Adipose tissue (tissue), 3 donors: Measurements from ENCODE around the gene PRKAB2. TPM values are rescaled to one million over a fixed set of nuclear protein-coding genes. Genes with fewer than 3 reads are reported as not detected.
"Not testable (repeated sequence)": the region's sequence is repeated elsewhere in the genome, so short reads cannot be mapped to it uniquely, and the experiment has no call there.

Experiments
- H3K27ac ChIP-seq: one replicate; pipeline ENCODE4 v1.5.1; 2013; ENCODE audit warnings: low read depth, low read length
- WGBS, 3 donors: extraction: QIAGEN DNeasy Blood & Tissue Kit; methylation state at CpG; one replicate each; pipeline ENCODE4 v1.1.7; 2013; 5-methylcytosine and 5-hydroxymethylcytosine counted together
- polyA plus RNA-seq, 3 donors: library from polyadenylated mRNA; stranded (reverse); fragments of 200-250 nt; gene quantifications; one replicate each; pipeline ENCODE4 v1.2.3, GENCODE V29; 2013
- donor health status: healthy with polysubstance abuse.
- donor health status: Bipolar disorder and iron deficiency.
- donor health status: healthy.

Gene PRKAB2
- polyA plus RNA-seq, 3 donors: 5.5 to 12.1 (median 6.7) TPM

- WGBS, 3 donors: 93 to 98% (median 95%) methylated on average over 2 of the region's 2 CpGs
- no peak overlapping the region for H3K27ac ChIP-seq
Observed at GRCh38 chr1:147189514-147189913, 17.2 kb upstream of the PRKAB2 start.

GRCh38 chr1:147185432-147185831 lies 13.2 kb upstream of the PRKAB2 start:
- WGBS, 3 donors: 35 to 92% (median 89%) methylated on average over 2 of the region's 2 CpGs

GRCh38 chr1:147177611-147178380 lies 5.5 kb upstream of the PRKAB2 start:
- H3K27ac ChIP-seq: no peak overlapping the region
- 31 to 65% (median 41%) methylated on average over 36 of the region's 36 CpGs for WGBS, 3 donors

More at GRCh38 chr1:147185432-147185831, 13.2 kb upstream of the PRKAB2 start:
- H3K27ac ChIP-seq: no peak overlapping the region

GRCh38 chr1:147171399-147172167 lies 687 bp downstream of the PRKAB2 start:
- 0 to 2% (median 1%) methylated on average over 30 to 32 of the region's 32 CpGs for WGBS, 3 donors
- no peak overlapping the region for H3K27ac ChIP-seq

GRCh38 chr1:147169840-147170674 lies 2.2 kb downstream of the PRKAB2 start:
- WGBS, 3 donors: 72 to 87% (median 86%) methylated on average over 6 of the region's 6 CpGs
- H3K27ac ChIP-seq: no peak overlapping the region

- no peak overlapping the region for H3K27ac ChIP-seq
- WGBS, 3 donors: 39 to 86% (median 78%) methylated on average over 3 of the region's 3 CpGs
Observed at GRCh38 chr1:147169171-147169570, 3.1 kb downstream of the PRKAB2 start.

GRCh38 chr1:147168626-147169058 lies 3.6 kb downstream of the PRKAB2 start:
- WGBS, 3 donors: 33 to 84% (median 76%) methylated on average over 2 of the region's 2 CpGs
- H3K27ac ChIP-seq: no peak overlapping the region

- no peak overlapping the region for H3K27ac ChIP-seq
- 64 to 93% (median 91%) methylated on average over 1 of the region's 1 CpG for WGBS, 3 donors
Observed at GRCh38 chr1:147167365-147167764, 4.9 kb downstream of the PRKAB2 start.

- WGBS, 3 donors: 95 to 98% (median 95%) methylated on average over 1 of the region's 1 CpG
- no peak overlapping the region for H3K27ac ChIP-seq
Observed at GRCh38 chr1:147163019-147163418, 9.3 kb downstream of the PRKAB2 start.

GRCh38 chr1:147162093-147162492 lies 10.2 kb downstream of the PRKAB2 start:
- no peak overlapping the region for H3K27ac ChIP-seq

GRCh38 chr1:147157116-147157515 lies 15.2 kb downstream of the PRKAB2 start:
- WGBS, 3 donors: 97 to 98% (median 98%) methylated on average over 2 of the region's 2 CpGs
- H3K27ac ChIP-seq: not testable (repeated sequence)

- no peak overlapping the region for H3K27ac ChIP-seq
- WGBS, 3 donors: 93 to 98% (median 94%) methylated on average over 3 of the region's 3 CpGs
Observed at GRCh38 chr1:147156642-147157041, 15.6 kb downstream of the PRKAB2 start.

GRCh38 chr1:147152772-147153171 lies 19.5 kb downstream of the PRKAB2 start:
- H3K27ac ChIP-seq: no peak overlapping the region
- 70 to 85% (median 83%) methylated on average over 3 of the region's 3 CpGs for WGBS, 3 donors

- 92 to 100% (median 96%) methylated on average over 1 of the region's 1 CpG for WGBS, 3 donors
- H3K27ac ChIP-seq: no peak overlapping the region
Observed at GRCh38 chr1:147151244-147151643, 21.0 kb downstream of the PRKAB2 start.

GRCh38 chr1:147142886-147143285 lies 29.4 kb downstream of the PRKAB2 start:
- no peak overlapping the region for H3K27ac ChIP-seq
- 75 to 86% (median 81%) methylated on average over 2 of the region's 2 CpGs for WGBS, 3 donors

GRCh38 chr1:147130721-147131120 lies 41.5 kb downstream of the PRKAB2 start:
- not testable (repeated sequence) for H3K27ac ChIP-seq
- 88 to 94% (median 89%) methylated on average over 1 of the region's 1 CpG for WGBS, 3 donors

GRCh38 chr1:147129116-147129873 lies 43.0 kb downstream of the PRKAB2 start:
- no peak overlapping the region for H3K27ac ChIP-seq
- WGBS, 3 donors: 88 to 93% (median 88%) methylated on average over 3 of the region's 3 CpGs

- 64 to 70% (median 68%) methylated on average over 2 of the region's 2 CpGs for WGBS, 3 donors
Observed at GRCh38 chr1:147124266-147124665, 48.0 kb downstream of the PRKAB2 start.

More at GRCh38 chr1:147124266-147124665, 48.0 kb downstream of the PRKAB2 start:
- H3K27ac ChIP-seq: no peak overlapping the region
